ENCODE measurements around the gene ELOB. TPM values are rescaled to one million over a fixed set of nuclear protein-coding genes. Genes with fewer than 3 reads are reported as not detected.

Gene ELOB
- total and polyA plus RNA-seq, 2 of the 13 experiments (the other 11 are each of a cell fraction or from before 2014, with no cell fraction given), result 208 to 225 TPM

DNA sequence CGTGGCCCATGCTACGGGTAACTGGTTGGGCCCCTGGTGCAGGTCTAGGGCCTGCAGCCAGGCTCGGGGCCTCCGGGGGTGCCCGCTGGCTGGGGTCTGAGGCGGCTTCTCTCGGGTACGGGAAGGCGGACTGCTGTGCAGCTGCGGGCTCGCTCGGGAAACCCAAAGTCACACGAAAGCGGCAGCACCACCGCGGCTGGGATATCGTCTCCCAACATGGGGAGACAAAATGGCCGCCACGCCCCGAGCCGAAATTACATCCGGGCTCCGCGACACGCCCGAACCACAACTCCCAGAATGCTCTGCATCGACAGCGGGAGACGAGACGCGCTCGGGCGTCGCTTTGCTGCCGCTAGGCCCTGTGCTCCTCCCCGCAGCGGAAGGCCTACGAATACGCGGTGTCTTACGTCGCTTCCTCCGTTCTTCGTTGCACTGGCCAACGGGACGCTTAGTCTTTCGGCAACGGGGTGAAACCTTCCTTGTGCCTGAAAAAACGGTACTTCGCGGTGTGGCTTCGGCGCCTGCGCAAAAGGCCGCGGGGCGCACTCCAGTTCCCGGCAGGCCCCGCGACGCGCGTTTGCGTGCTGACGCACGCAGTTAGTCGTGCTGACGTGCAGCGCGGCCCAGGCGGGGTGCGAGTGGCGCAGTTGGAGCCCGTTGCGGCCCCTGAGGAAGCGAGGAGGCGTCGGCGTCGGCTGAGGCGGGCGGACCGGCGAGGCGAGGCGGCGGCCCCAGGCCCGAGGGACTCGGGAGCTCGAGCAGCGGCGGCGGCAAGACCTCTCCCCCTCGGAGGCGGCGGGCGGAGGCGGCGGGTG lies 24.8 kb downstream of the ELOB start, which contains the start of gene SRRM2 (continued):
- TF ChIP-seq RBAK (CRISPR knock-in tag; IDR thresholded peaks at IDR 0.05), result peak; percentile 41; the same call in 1 of the 2 replicates
- TF ChIP-seq, protein P1, sequence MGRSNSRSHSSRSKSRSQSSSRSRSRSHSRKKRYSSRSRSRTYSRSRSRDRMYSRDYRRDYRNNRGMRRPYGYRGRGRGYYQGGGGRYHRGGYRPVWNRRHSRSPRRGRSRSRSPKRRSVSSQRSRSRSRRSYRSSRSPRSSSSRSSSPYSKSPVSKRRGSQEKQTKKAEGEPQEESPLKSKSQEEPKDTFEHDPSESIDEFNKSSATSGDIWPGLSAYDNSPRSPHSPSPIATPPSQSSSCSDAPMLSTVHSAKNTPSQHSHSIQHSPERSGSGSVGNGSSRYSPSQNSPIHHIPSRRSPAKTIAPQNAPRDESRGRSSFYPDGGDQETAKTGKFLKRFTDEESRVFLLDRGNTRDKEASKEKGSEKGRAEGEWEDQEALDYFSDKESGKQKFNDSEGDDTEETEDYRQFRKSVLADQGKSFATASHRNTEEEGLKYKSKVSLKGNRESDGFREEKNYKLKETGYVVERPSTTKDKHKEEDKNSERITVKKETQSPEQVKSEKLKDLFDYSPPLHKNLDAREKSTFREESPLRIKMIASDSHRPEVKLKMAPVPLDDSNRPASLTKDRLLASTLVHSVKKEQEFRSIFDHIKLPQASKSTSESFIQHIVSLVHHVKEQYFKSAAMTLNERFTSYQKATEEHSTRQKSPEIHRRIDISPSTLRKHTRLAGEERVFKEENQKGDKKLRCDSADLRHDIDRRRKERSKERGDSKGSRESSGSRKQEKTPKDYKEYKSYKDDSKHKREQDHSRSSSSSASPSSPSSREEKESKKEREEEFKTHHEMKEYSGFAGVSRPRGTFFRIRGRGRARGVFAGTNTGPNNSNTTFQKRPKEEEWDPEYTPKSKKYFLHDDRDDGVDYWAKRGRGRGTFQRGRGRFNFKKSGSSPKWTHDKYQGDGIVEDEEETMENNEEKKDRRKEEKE (IDR thresholded peaks at IDR 0.05), result no peak
- TF ChIP-seq HDAC6 (IDR thresholded peaks at IDR 0.05; ENCODE audit: low read depth, low read length), result no peak
- TF ChIP-seq, protein P2, sequence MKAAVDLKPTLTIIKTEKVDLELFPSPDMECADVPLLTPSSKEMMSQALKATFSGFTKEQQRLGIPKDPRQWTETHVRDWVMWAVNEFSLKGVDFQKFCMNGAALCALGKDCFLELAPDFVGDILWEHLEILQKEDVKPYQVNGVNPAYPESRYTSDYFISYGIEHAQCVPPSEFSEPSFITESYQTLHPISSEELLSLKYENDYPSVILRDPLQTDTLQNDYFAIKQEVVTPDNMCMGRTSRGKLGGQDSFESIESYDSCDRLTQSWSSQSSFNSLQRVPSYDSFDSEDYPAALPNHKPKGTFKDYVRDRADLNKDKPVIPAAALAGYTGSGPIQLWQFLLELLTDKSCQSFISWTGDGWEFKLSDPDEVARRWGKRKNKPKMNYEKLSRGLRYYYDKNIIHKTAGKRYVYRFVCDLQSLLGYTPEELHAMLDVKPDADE (CRISPR knock-in tag; IDR thresholded peaks at IDR 0.05), result peak; percentile 21; the same call in 1 of the 2 replicates
- TF ChIP-seq ZBTB21 (CRISPR knock-in tag; IDR thresholded peaks at IDR 0.05), result peak; percentile 13
- TF ChIP-seq, protein P3, sequence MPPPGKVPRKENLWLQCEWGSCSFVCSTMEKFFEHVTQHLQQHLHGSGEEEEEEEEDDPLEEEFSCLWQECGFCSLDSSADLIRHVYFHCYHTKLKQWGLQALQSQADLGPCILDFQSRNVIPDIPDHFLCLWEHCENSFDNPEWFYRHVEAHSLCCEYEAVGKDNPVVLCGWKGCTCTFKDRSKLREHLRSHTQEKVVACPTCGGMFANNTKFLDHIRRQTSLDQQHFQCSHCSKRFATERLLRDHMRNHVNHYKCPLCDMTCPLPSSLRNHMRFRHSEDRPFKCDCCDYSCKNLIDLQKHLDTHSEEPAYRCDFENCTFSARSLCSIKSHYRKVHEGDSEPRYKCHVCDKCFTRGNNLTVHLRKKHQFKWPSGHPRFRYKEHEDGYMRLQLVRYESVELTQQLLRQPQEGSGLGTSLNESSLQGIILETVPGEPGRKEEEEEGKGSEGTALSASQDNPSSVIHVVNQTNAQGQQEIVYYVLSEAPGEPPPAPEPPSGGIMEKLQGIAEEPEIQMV (CRISPR knock-in tag; IDR thresholded peaks at IDR 0.05; ENCODE audit: low read depth), result no peak
- TF ChIP-seq ZNF451 (CRISPR knock-in tag; IDR thresholded peaks at IDR 0.05), result peak; percentile 72
- TF ChIP-seq ZMAT3 (CRISPR knock-in tag; conservative IDR thresholded peaks at IDR 0.05), result peak; percentile 67; the same call in 1 of the 2 replicates
- TF ChIP-seq, protein P4, sequence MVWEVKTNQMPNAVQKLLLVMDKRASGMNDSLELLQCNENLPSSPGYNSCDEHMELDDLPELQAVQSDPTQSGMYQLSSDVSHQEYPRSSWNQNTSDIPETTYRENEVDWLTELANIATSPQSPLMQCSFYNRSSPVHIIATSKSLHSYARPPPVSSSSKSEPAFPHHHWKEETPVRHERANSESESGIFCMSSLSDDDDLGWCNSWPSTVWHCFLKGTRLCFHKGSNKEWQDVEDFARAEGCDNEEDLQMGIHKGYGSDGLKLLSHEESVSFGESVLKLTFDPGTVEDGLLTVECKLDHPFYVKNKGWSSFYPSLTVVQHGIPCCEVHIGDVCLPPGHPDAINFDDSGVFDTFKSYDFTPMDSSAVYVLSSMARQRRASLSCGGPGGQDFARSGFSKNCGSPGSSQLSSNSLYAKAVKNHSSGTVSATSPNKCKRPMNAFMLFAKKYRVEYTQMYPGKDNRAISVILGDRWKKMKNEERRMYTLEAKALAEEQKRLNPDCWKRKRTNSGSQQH (CRISPR knock-in tag; IDR thresholded peaks at IDR 0.05; ENCODE audit: low read depth), result 0 out of 2 replicates have a peak, but pooled peaks have one; percentile 3
- TF ChIP-seq, protein P5, sequence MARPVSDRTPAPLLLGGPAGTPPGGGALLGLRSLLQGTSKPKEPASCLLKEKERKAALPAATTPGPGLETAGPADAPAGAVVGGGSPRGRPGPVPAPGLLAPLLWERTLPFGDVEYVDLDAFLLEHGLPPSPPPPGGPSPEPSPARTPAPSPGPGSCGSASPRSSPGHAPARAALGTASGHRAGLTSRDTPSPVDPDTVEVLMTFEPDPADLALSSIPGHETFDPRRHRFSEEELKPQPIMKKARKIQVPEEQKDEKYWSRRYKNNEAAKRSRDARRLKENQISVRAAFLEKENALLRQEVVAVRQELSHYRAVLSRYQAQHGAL (CRISPR knock-in tag; IDR thresholded peaks at IDR 0.05; ENCODE audit: not compliant biosample characterization), result no peak
- TF ChIP-seq JUNB (CRISPR knock-in tag; IDR thresholded peaks at IDR 0.05; ENCODE audit: borderline replicate concordance), result no peak
- peak; percentile 46; the same call in 1 of the 2 replicates for TF ChIP-seq ZNF44 (CRISPR knock-in tag; IDR thresholded peaks at IDR 0.05)
- peak; percentile 45; the same call in 1 of the 2 replicates for TF ChIP-seq ZNF160 (CRISPR knock-in tag; IDR thresholded peaks at IDR 0.05)
- TF ChIP-seq MIER3 (CRISPR knock-in tag; IDR thresholded peaks at IDR 0.05; ENCODE audit: borderline replicate concordance), result peak; percentile 14; the same call in 1 of the 2 replicates
- TF ChIP-seq, protein P6, sequence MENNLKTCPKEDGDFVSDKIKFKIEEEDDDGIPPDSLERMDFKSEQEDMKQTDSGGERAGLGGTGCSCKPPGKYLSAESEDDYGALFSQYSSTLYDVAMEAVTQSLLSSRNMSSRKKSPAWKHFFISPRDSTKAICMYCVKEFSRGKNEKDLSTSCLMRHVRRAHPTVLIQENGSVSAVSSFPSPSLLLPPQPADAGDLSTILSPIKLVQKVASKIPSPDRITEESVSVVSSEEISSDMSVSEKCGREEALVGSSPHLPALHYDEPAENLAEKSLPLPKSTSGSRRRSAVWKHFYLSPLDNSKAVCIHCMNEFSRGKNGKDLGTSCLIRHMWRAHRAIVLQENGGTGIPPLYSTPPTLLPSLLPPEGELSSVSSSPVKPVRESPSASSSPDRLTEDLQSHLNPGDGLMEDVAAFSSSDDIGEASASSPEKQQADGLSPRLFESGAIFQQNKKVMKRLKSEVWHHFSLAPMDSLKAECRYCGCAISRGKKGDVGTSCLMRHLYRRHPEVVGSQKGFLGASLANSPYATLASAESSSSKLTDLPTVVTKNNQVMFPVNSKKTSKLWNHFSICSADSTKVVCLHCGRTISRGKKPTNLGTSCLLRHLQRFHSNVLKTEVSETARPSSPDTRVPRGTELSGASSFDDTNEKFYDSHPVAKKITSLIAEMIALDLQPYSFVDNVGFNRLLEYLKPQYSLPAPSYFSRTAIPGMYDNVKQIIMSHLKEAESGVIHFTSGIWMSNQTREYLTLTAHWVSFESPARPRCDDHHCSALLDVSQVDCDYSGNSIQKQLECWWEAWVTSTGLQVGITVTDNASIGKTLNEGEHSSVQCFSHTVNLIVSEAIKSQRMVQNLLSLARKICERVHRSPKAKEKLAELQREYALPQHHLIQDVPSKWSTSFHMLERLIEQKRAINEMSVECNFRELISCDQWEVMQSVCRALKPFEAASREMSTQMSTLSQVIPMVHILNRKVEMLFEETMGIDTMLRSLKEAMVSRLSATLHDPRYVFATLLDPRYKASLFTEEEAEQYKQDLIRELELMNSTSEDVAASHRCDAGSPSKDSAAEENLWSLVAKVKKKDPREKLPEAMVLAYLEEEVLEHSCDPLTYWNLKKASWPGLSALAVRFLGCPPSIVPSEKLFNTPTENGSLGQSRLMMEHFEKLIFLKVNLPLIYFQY (CRISPR knock-in tag; IDR thresholded peaks at IDR 0.05; ENCODE audit: borderline replicate concordance), result no peak
- TF ChIP-seq SMYD3 (CRISPR knock-in tag; IDR thresholded peaks at IDR 0.05), result no peak

Data from HepG2 (cell line).